HuH-7 (cell line): Measurements from ENCODE around the gene MUSTN1.

Source experiments
- DNase-seq: peaks from one replicate; pipeline ENCODE4 v3.0.0; 2011; ENCODE audit warnings: low spot score

The MUSTN1 gene

GRCh38 chr3:52852419-52852818 is 17.6 kb upstream of the MUSTN1 start:
- no peak for DNase-seq

- peak; percentile 51 for DNase-seq
Observed at GRCh38 chr3:52851348-52851747, 16.5 kb upstream of the MUSTN1 start.

- no peak for DNase-seq
Observed at GRCh38 chr3:52849656-52850055, 14.8 kb upstream of the MUSTN1 start.

- DNase-seq: no peak
Observed at GRCh38 chr3:52848617-52849016, 13.8 kb upstream of the MUSTN1 start.

- no peak for DNase-seq
Observed at GRCh38 chr3:52847726-52848125, 12.9 kb upstream of the MUSTN1 start.

GRCh38 chr3:52847241-52847640 is 12.4 kb upstream of the MUSTN1 start:
- no peak for DNase-seq

- no peak for DNase-seq
Observed at GRCh38 chr3:52846432-52846965, 11.7 kb upstream of the MUSTN1 start.

- DNase-seq: no peak
Observed at GRCh38 chr3:52845691-52846431, 11.0 kb upstream of the MUSTN1 start.

GRCh38 chr3:52845157-52845556 is 10.3 kb upstream of the MUSTN1 start:
- DNase-seq: peak; percentile 19

GRCh38 chr3:52844290-52844975 is 9.6 kb upstream of the MUSTN1 start:
- DNase-seq: no peak

GRCh38 chr3:52843881-52844280 is 9.1 kb upstream of the MUSTN1 start:
- DNase-seq: no peak

- DNase-seq: no peak
Observed at GRCh38 chr3:52843108-52843865, 8.5 kb upstream of the MUSTN1 start.

GRCh38 chr3:52842424-52842823 is 7.6 kb upstream of the MUSTN1 start:
- no peak for DNase-seq

GRCh38 chr3:52841981-52842340 is 7.1 kb upstream of the MUSTN1 start:
- no peak for DNase-seq

- DNase-seq: no peak
Observed at GRCh38 chr3:52841211-52841980, 6.6 kb upstream of the MUSTN1 start.

GRCh38 chr3:52839892-52840545 is 5.2 kb upstream of the MUSTN1 start:
- no peak for DNase-seq

- no peak for DNase-seq
Observed at GRCh38 chr3:52839268-52839575, 4.4 kb upstream of the MUSTN1 start.

- DNase-seq: no peak
Observed at GRCh38 chr3:52838561-52839267, 3.9 kb upstream of the MUSTN1 start.

- DNase-seq: no peak
Observed at GRCh38 chr3:52836986-52837385, 2.2 kb upstream of the MUSTN1 start.

GRCh38 chr3:52836471-52836845 is 1.6 kb upstream of the MUSTN1 start:
- no peak for DNase-seq
